ENCODE data around the gene SIRT3.
A peak's percentile ranks its signal among the peaks of the same experiment; 100 is the strongest.
"Not testable (repeated sequence)": the region's sequence is repeated elsewhere in the genome, so short reads cannot be mapped to it uniquely, and the experiment has no call there.

The SIRT3 gene

GRCh38 chr11:238346-238745, 2.2 kb upstream of the SIRT3 start:
- DNase-seq = not testable (repeated sequence)

GRCh38 chr11:236774-237767, 929 bp upstream of the SIRT3 start, which contains the start of gene PSMD13:
Gene PSMD13, plus strand, starts transcription at chr11:236976. Its CDS starts 74 bp downstream, at chr11:237050.
- peak; percentile 93 for DNase-seq

- no peak for DNase-seq
Observed at GRCh38 chr11:235609-235996, 539 bp downstream of the SIRT3 start.

GRCh38 chr11:235180-235579, 962 bp downstream of the SIRT3 start:
- DNase-seq = no peak

- DNase-seq = no peak
Observed at GRCh38 chr11:232783-233565, 3.2 kb downstream of the SIRT3 start.

- DNase-seq = no peak
Observed at GRCh38 chr11:230431-230830, 5.7 kb downstream of the SIRT3 start.

- no peak for DNase-seq
Observed at GRCh38 chr11:227824-228379, 8.2 kb downstream of the SIRT3 start.

- no peak for DNase-seq
Observed at GRCh38 chr11:225734-226453, 10.2 kb downstream of the SIRT3 start.

- no peak for DNase-seq
Observed at GRCh38 chr11:224424-224823, 11.7 kb downstream of the SIRT3 start.

- no peak for DNase-seq
Observed at GRCh38 chr11:223884-224283, 12.3 kb downstream of the SIRT3 start.

- no peak for DNase-seq
Observed at GRCh38 chr11:223026-223789, 12.9 kb downstream of the SIRT3 start.

GRCh38 chr11:221998-222789, 13.9 kb downstream of the SIRT3 start:
- DNase-seq = no peak

GRCh38 chr11:221539-221938, 14.6 kb downstream of the SIRT3 start:
- no peak for DNase-seq

- not testable (repeated sequence) for DNase-seq
Observed at GRCh38 chr11:220641-221215, 15.4 kb downstream of the SIRT3 start.

- no peak for DNase-seq
Observed at GRCh38 chr11:218815-219593, 17.1 kb downstream of the SIRT3 start.

- DNase-seq = no peak
Observed at GRCh38 chr11:217704-218103, 18.4 kb downstream of the SIRT3 start.

GRCh38 chr11:216081-216974, 19.8 kb downstream of the SIRT3 start:
- no peak for DNase-seq

GRCh38 chr11:215581-216037, 20.5 kb downstream of the SIRT3 start:
- no peak for DNase-seq

- no peak for DNase-seq
Observed at GRCh38 chr11:214083-214482, 22.1 kb downstream of the SIRT3 start.
